Omental fat pad (tissue), 4 donors: ENCODE results near the gene CFAP54. TPM values are rescaled to one million over a fixed set of nuclear protein-coding genes. Genes with fewer than 3 reads are reported as not detected.

Experiments used
- ATAC-seq: fragments of 150-250 bp; one replicate; pipeline ENCODE4 v1.9.1; 2016; ENCODE audit warnings: mild to moderate bottlenecking, moderate library complexity; ENCODE audit not compliant: low FRiP score
- DNase-seq: peaks from one replicate; pipeline ENCODE4 v3.0.0-alpha.2; 2019; ENCODE audit warnings: low spot score
- CTCF ChIP-seq, 3 donors: fragments of 450-650 bp; IDR thresholded peaks; one replicate each; pipeline ENCODE4 v1.5.1; 2016 to 2017; ENCODE audit warnings: antibody characterized with exemption in 3 of 3, mild to moderate bottlenecking in 3 of 3, moderate library complexity in 2 of 3
- total RNA-seq, 4 donors: library from RNA; depleted of rRNA; stranded (reverse); fragments of >200 nt; gene quantifications; one replicate each; pipeline ENCODE4 v1.1.0, GENCODE V29; 2016

Gene CFAP54
- total RNA-seq, 4 donors from 2014 or later = 0.60 to 2.2 (median 1.0) TPM

GRCh38 chr12:96729886-96730285, 240.5 kb downstream of the CFAP54 start:
- TF ChIP-seq CTCF (IDR thresholded peaks at IDR 0.05) = no peak

GRCh38 chr12:96743606-96744005, 254.2 kb downstream of the CFAP54 start:
- no peak for TF ChIP-seq CTCF (IDR thresholded peaks at IDR 0.05)
- no peak for DNase-seq
- peak; percentile 23 for ATAC-seq

More at GRCh38 chr12:96729886-96730285, 240.5 kb downstream of the CFAP54 start:
- ATAC-seq (no peak), DNase-seq (no peak)

GRCh38 chr12:96749999-96750398, 260.6 kb downstream of the CFAP54 start:
- TF ChIP-seq CTCF (IDR thresholded peaks at IDR 0.05) = no peak
- ATAC-seq (no peak), DNase-seq (no peak)

GRCh38 chr12:96751626-96752025, 262.2 kb downstream of the CFAP54 start:
- no peak for TF ChIP-seq CTCF (IDR thresholded peaks at IDR 0.05)
- DNase-seq (no peak), ATAC-seq (no peak)

- ATAC-seq (no peak), DNase-seq (no peak)
- no peak for TF ChIP-seq CTCF (IDR thresholded peaks at IDR 0.05)
Observed at GRCh38 chr12:96752211-96752610, 262.8 kb downstream of the CFAP54 start.

- TF ChIP-seq CTCF (IDR thresholded peaks at IDR 0.05) = no peak
- no peak for ATAC-seq
- DNase-seq = no peak
Observed at GRCh38 chr12:96766232-96766631, 276.9 kb downstream of the CFAP54 start.

GRCh38 chr12:96769400-96769799, 280.0 kb downstream of the CFAP54 start:
- DNase-seq (no peak), ATAC-seq (no peak)
- no peak for TF ChIP-seq CTCF (IDR thresholded peaks at IDR 0.05)
